Fibroblast of villous mesenchyme (primary cell): ENCODE measurements around the gene ANK3. TPM values are rescaled to one million over a fixed set of nuclear protein-coding genes. Genes with fewer than 3 reads are reported as not detected.
A peak's percentile ranks its signal among the peaks of the same experiment; 100 is the strongest.

Experiments used
- DNase-seq: peaks from one replicate; pipeline ENCODE4 v3.0.0-alpha.2; 2010; ENCODE audit warnings: low read depth
- H3K4me3 ChIP-seq: 2 replicates; pipeline ENCODE4 v1.5.1; 2011; ENCODE audit warnings: low read depth, mild to moderate bottlenecking, low read length
- CTCF ChIP-seq: IDR thresholded peaks from 2 replicates; pipeline ENCODE4 v1.5.1; 2012; ENCODE audit warnings: low read depth, mild to moderate bottlenecking, low read length; ENCODE audit not compliant: insufficient read depth
- total RNA-seq: library from RNA; depleted of rRNA; stranded (reverse); fragments of >200 nt; gene quantifications from 2 replicates; pipeline ENCODE4 v1.2.3, GENCODE V29; 2012

ANK3 gene
- total RNA-seq, result 1.3 and 5.8 TPM in 2 replicates

DNA sequence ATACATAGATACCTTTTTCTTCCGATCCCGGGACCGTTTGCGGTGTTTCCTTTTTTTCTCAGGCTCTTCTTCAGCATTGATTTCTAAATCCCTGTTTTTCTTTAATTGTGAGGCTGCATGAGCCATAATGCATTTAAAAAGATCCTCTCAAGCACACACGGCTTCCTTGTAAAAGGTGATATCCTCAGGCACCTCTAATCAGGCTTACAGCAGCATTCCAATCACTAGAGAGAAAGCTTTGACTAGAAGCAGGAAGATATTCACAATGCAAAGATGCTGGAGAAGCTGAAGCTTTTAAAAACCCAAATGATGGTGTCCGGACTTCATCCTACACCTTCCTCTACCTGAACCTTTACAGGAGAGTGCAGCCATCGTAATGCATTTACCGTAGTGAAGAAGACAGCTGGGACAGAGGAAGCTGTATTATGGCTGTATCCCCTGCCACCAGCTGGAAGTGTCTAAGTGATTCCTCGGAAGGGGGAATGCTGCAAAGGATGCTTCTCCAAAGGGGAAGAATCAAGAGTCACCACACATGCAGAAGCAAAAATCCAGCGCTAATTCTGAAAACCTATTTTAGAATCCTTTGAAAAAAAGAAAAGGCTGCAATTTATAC, at the start of gene ANK3:
Gene ANK3 (minus strand): TSS at position 463 of the 613 bp plus-strand sequence. CDS start 337 bp downstream, at position 126.
- H3K4me3 ChIP-seq, result no peak within 1 kb of the TSS
- DNase-seq, result no peak
- no peak for TF ChIP-seq CTCF

DNA sequence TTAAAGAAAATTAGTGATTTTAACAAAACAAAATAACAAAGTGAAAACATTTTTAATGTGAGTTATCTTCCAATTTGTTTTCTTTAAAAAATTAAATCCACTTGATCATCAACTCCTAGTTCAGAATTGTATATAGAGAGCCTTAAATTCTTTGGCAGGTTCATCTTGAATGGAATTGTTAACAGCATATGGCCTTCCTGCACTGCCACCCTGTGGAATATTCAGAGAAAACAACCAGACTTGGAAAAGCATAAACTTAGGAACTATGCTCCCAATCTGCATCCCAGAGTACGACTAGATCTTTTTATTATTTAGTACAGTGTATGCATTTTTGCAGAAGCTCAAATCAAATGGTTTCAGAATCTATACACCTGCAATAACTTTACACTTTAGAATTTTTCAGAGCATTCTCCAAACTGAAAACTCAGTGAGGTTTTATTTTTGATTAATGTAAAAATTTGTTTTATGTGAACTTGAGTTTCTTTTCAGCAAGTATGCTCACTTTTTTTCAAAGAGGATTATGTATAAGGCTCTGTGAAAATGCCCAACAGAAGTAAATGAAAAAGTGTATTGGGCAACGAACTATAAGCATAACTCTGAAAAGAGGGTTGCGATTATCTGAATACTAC, 44.9 kb upstream of the ANK3 start:
- peak; percentile 73 for DNase-seq
- TF ChIP-seq CTCF, result peak; percentile 76
- no peak overlapping the region for H3K4me3 ChIP-seq

DNA sequence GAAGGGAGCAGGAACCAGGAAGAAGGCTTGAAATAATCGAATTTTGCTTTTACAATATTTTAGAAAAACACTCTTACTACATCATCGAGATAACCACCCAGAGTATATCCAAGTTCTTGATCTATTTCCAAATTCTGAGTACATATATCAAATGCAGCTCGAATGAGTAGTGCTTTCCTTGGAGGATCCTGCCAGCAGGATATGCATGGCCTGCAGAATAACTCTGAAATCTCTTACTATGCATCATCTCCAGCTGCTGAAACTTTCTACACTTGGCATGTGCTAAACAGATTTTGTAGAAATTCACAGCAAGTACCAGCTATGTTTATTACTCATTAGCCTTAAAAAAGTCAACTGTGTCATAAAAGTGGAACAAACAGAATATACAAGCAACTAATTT, 44.0 kb upstream of the ANK3 start:
- DNase-seq, result no peak
- TF ChIP-seq CTCF, result no peak
- H3K4me3 ChIP-seq, result no peak overlapping the region

GRCh38 chr10:60430836-60431597, 41.3 kb upstream of the ANK3 start:
- DNase-seq, result no peak
- TF ChIP-seq CTCF, result no peak
- no peak overlapping the region for H3K4me3 ChIP-seq

- no peak for DNase-seq
- H3K4me3 ChIP-seq, result no peak overlapping the region
- no peak for TF ChIP-seq CTCF
These were observed 40.3 kb upstream of the ANK3 start for GRCh38 chr10:60430017-60430416.

GRCh38 chr10:60429084-60429849, 39.6 kb upstream of the ANK3 start:
- no peak overlapping the region for H3K4me3 ChIP-seq
- no peak for DNase-seq
- no peak for TF ChIP-seq CTCF
